ENCODE measurements around the gene PAK5.

GRCh38 chr20:9626357-9626756 is 212.5 kb downstream of the PAK5 start:
- TF ChIP-seq, protein P1, sequence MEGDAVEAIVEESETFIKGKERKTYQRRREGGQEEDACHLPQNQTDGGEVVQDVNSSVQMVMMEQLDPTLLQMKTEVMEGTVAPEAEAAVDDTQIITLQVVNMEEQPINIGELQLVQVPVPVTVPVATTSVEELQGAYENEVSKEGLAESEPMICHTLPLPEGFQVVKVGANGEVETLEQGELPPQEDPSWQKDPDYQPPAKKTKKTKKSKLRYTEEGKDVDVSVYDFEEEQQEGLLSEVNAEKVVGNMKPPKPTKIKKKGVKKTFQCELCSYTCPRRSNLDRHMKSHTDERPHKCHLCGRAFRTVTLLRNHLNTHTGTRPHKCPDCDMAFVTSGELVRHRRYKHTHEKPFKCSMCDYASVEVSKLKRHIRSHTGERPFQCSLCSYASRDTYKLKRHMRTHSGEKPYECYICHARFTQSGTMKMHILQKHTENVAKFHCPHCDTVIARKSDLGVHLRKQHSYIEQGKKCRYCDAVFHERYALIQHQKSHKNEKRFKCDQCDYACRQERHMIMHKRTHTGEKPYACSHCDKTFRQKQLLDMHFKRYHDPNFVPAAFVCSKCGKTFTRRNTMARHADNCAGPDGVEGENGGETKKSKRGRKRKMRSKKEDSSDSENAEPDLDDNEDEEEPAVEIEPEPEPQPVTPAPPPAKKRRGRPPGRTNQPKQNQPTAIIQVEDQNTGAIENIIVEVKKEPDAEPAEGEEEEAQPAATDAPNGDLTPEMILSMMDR (IDR thresholded peaks at IDR 0.05), result no peak
- TF ChIP-seq NRF1 (IDR thresholded peaks at IDR 0.05; ENCODE audit: low read depth, low read length) (no peak), EP300 (IDR thresholded peaks at IDR 0.05; ENCODE audit: borderline replicate concordance in 1 of 2, low read depth in 1 of 2, low read length in 1 of 2) (no peak), FOXJ3 (CRISPR knock-in tag; IDR thresholded peaks at IDR 0.05) (no peak), POLR2AphosphoS5 (IDR thresholded peaks at IDR 0.05; ENCODE audit: low read depth, low read length) (no peak), CHD2 (IDR thresholded peaks at IDR 0.05; ENCODE audit: low read length, partially characterized antibody) (no peak), ELF1 (IDR thresholded peaks at IDR 0.05) (no peak), YY1 (IDR thresholded peaks at IDR 0.05; ENCODE audit: low read depth) (no peak), TCF12 (IDR thresholded peaks at IDR 0.05) (no peak), JUND (IDR thresholded peaks at IDR 0.05) (no peak)

All from SK-N-SH (cell line).